HG02943 (cell line): ENCODE measurements around the gene EPHB1.
A peak's percentile ranks its signal among the peaks of the same experiment; 100 is the strongest.

Experiments
- ATAC-seq: cut with Tn5 transposase; IDR thresholded peaks from one replicate; pipeline ENCODE4 v1.9.1; 2021; ENCODE audit warnings: mild to moderate bottlenecking, low read depth, moderate library complexity; ENCODE audit not compliant: unreplicated experiment

EPHB1 gene

DNA sequence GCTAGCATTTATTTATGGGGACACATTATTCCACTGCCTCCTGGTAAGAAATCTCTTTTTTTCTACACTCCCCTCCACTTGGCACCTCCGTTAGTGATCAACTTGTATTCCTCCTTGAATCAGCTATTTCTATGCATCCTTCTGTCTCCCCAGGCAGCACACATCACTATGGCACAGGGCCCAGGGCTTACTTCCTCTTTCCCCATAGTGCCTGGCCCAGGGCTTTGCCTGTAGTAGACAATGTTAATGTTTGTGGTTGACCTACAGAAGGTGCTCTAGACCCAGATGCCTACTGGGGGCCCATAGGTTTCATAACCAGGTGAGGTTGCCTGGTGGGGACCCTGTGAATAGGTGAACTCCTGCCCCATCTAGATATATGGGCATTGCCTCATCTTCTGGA lies 44.9 kb downstream of the EPHB1 start:
- peak; percentile 77 for ATAC-seq

DNA sequence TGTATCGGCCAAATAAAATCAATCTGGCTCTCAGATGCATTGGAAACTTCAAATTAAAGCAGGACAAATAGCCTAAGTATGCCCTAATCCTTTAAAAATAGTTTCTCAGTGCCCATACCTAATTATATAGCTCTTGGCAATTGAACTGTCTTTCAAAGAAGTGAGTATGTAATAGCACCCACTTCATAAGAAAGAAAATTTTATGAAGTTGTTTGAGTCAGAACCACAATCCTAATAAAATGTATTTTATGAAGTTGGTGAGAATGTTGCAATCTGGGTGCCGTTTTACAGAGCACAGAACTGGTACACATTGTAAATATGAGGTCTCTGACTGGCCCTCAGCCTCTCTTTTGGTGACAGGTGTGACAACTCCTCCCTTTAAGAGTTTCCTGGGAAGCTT lies 45.4 kb downstream of the EPHB1 start:
- ATAC-seq: no peak

DNA sequence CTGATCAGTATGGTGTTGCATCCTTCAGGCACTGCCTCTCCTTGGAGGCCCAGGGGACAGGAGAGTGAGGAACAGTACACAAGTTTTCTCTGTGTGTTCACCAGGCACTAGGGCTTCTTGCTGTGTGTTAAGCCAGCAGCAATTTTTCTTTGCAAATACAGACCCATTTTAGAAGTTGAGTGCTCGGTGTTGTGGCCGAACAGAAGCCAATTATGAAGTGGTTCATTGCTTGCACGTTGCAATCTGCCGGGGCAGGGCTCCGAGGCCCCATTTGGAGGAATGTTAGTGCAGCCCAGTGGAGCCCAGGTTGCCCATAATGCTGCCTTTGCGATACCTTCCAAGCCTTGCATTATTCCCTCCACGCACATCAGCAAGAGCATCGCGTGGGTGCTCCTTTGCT lies 51.0 kb downstream of the EPHB1 start:
- no peak for ATAC-seq

DNA sequence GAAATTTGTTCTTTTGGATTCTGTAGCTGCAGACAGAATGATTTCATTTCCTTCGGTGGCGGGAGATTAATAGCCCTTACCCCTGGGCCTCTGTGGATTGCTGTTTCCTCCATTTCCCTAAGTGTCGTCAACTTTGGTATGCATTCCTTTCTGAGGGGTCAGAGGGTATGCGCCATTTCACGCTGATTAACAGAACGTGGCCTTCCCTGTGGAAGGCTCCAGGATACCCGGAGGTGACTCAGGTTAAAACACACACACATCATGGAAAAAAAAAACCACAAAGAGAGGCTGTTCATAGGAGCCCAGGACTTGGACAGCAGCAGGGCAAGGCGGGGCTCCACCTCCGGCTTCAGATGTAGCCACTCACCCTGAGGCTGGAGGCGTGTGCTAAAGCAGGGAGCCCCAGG lies 51.9 kb downstream of the EPHB1 start:
- no peak for ATAC-seq

DNA sequence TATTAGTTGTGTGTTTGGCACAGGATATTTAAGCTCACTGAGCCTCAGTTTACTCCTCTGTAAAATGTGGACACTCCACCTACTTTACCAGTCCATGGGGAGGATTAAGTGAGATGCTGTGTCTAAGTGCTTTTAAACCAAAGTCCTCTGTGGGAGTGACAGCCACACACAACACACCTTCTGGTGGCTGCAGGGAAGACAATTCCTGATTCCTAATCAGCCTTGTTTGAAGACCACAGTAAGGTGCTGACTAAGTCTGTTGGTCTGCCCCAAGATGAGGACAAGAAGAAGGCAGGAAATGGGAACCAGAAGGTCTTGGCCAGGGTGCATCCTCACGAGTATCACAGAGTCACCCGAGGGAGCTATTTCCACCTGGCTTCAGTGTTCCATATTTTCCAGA lies 52.3 kb downstream of the EPHB1 start:
- no peak for ATAC-seq

DNA sequence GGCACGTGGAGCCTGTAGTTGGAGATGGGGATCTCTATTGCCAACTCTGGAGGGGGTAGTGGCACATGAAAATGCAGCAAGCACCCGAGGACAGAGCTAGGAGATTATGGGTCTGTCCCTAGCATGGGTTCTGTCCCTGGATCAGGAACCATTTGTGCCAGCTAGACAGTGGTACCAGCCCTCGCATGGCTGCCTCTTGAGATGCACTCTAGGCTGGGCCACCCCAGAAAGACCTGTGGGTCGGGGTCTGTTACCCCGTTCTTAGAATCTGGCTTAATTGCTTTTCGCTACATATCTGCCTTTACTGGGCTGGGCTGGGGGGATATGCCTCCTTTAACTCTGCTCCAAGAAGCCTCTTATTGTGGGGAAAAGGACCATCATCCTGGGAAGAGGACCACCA lies 54.5 kb downstream of the EPHB1 start:
- no peak for ATAC-seq

DNA sequence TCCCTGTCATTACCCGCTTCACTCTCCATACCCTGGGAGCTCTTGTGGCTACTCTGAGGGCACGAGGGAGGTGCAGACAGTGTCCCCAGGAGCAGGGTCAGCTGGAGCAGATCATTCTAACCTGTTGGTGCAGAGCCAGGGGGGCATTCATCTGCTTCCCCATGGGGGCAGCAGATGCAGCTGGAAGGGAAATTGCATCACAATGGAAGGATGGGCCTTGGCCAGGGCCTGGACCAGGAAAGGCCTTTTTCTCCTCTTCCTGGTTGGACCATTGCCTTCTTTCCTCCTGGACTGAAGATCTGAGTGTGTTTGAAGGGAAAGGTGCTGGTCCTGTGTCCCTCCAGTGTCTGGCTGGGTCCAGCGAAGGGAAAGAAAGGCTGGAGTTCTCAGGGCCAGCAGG lies 55.7 kb downstream of the EPHB1 start:
- ATAC-seq: no peak

DNA sequence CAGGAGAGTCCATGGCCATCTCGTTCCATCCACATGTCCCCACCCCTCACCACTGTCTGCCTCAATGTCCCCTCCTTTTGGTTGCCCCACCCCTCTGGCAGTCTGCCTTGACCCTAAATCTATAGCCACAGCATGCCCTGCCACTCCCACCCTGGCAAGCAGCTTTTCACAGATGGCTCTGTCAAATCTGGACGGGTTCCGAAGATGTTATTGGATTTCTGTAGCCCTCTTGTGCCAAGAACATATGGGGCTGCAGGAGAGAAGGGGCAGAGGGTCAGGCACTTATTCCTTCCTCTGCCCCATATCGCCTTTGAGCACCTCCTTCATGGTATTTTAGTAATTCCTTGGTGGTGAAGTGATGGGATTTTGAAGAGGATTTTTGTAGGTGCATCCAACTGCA lies 57.1 kb downstream of the EPHB1 start:
- ATAC-seq: no peak

DNA sequence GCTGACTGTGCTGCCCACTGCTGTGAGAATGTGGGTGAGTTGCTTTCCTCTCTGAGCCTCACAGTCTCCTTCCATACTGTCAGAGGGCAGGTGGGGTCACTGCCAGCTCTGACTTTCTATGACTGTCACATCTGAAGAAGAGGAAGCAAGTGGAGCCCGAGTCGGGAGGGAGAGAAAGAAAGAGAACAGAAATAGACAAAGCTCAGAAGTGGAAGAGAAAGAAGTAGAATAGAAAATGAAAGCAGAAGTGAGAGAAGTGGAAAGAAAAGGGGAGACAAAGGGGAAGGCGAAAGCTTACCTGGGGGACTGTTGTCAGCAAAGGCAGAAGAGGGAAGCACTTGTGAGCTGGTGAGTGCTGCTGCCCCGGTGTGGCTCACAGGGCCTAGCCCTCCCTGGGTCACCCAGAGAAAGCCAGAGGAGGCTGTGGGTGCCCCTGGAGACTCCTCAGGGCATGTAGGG lies 57.9 kb downstream of the EPHB1 start:
- peak; percentile 94 for ATAC-seq

DNA sequence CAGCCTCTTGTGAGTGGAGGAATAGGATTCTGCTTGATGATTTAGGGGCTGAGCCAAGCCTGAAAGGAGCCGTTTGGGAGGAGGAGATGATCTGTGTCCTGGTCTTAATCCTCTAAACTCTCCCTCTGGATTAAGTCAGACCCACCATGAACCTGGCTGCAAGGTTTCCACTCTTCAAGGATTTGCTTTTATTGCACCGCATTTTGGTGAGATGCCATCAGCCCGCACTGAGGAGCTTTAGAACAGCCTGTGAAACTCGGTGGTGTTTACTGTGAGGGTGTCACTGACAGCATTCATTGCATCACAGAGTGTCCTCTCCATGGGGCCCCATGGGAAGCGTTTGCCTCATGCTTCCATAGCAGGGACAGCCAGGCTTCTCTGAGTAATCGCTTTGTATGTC lies 59.2 kb downstream of the EPHB1 start:
- ATAC-seq: no peak

DNA sequence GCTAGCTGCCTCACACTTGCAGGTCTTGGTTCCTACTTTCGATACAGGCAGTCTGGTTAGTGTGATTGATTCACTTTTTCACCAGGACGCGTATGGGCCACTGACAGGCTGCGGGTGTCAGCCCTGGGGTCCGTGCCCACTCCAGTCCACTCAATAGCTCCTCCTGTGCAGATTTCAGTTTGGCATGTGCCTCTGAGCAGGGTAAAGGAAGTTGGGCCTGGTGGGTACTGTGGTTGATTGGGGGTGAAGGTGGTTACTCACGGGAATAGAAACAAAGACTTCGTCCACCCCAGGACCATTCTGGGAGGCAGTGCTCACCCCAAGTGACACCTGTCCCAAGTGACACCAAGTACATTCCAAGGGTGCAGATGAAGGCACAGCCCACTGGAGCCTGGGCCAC lies 62.3 kb downstream of the EPHB1 start:
- ATAC-seq: no peak

DNA sequence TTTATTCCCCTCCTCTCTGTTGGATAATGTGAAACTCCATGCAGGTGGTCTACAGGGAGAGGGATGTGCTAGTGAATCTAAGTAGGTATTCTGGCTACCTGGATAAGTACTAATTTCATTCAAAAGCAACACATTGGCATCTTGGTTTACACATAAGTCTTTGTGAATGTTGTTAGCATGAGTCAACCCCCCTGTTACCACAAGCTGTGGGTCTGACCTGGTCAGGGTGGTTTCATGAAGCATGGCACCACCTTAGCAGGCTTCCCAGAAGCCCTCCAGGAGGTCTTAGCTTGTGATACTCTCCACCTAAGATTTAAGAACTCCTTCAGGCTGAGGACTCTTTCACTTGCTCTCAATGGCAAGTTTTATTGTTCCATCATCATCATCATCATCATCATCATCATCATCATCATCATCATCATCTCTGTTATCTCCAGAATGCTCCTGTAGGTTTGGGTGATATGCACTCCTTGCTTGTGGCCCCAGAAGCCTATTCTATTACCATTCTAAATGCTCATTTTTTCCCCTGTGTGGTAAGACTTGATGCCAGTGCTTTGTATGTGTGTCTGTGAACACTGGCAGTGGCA lies 62.8 kb downstream of the EPHB1 start:
- no peak for ATAC-seq

DNA sequence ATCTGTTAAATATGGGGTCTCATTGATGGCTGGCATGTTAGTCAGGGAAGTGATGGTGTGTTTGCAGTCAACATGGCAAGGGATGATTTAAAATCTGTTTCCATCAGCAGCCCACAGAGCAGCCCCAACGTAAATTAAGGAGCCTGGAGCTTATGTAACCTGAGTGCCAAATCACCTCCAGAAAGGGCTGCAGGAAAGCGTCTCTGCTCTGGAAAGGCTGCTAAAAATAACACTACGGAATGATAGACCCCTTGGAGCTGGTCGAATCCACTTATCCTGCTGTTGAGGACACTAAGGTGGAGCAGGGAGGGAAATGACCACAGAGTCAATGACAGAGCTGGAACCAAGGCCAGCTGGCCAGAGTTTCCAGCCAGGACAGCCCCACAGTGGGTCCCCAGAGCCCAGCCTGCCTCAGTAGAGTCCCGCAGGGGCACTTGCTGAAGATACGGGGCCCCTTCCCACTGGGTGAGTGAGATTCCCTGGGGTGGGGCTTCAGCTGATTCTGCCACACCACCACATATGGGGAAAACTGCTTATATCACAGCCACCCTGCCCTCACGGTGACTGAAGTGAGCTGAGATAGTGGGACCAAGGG lies 63.5 kb downstream of the EPHB1 start:
- no peak for ATAC-seq

DNA sequence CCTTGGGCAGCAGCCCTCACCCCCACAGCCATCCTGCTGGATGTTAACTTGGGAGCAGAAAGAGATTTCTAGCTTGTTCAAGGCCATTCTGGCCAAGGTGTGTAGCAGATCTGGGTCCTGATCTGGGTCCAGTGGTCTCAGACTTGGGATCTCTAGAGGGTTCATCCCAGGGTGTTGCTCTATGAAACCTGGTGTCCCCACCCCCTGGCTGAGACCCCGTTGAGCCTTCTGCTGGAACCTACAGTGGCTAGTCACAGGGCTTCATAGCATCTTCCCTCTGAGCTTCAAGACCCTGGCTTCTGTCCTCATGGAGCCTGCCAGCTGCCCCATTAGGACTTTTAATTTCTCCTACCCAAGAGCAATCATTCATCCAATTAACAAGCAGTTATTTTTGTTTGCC lies 64.3 kb downstream of the EPHB1 start:
- ATAC-seq: no peak

DNA sequence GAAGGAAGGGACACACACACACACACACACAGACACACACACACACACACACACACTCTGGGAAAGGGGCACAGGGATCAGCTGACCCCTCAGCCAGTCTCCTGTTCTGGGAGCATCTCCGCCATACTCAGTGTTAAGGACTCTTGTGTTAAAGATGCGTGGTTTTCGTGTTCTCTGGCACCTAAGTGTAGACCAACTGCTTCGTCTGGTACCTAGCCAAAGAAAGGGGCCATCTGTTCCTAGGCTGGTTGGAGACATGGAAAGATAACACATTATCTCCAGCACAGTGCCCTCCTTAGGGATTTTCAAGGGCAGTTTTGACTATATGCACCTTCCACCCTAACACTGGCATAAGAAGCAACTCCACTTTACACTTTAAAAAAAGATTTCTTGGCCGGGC lies 65.1 kb downstream of the EPHB1 start:
- ATAC-seq: no peak

DNA sequence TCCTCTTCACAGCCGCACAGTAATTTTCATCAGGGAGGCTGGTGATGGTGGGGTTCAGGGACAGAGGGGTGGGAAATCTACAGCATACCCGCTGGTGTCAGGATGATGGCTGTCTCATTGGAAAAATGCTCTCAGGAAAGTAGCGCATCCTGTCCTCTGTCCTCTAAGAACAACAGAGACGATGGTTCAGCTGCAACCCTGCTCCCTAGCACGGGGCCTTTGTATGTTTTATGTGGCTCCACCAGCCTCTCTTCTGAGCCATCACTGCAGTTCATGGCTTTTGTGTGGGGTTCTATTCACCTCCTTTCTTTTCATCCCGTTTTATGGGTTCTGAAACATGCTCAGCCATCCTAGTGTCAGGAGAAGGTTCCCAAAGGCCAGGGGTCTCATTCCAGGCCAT lies 68.9 kb downstream of the EPHB1 start:
- ATAC-seq: no peak

DNA sequence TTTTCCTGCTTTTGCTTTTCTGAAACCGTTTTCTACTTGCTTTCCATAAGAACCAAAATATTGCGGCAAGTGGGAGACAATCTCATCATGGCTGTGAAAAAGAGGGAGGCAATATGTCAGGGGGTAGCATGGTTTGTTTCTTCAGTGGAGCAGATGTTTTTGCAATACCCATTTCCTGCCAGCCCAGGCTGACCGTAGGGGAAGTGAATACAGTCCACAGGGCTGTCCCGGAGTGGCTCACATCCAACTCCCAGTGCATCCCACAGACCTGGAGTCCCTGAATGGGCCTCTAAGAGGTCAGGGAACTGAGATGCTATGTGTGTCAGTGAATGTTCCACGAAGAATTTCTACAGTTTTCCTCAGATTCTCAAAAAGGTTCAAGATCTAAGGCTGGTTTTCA lies 69.6 kb downstream of the EPHB1 start:
- ATAC-seq: no peak

DNA sequence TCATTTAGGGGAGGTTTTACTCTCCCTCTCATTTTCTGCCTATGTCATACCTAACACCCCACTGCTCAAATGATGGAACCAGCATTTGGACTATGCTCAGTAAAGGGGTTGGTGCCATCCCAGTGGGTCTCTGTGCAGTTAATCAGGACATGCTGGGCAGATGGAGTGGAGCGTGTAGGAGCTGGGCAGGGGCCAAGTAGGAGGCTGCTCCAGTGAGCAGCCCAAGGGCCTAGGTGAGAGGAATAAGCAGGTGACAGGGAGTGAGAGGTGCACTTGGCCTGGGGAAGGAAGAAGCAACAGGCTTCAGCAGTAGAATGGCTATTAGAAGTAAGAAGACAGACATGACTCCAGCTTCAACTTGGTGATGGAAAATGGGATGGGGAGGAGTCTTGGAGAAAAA lies 72.2 kb downstream of the EPHB1 start:
- no peak for ATAC-seq

DNA sequence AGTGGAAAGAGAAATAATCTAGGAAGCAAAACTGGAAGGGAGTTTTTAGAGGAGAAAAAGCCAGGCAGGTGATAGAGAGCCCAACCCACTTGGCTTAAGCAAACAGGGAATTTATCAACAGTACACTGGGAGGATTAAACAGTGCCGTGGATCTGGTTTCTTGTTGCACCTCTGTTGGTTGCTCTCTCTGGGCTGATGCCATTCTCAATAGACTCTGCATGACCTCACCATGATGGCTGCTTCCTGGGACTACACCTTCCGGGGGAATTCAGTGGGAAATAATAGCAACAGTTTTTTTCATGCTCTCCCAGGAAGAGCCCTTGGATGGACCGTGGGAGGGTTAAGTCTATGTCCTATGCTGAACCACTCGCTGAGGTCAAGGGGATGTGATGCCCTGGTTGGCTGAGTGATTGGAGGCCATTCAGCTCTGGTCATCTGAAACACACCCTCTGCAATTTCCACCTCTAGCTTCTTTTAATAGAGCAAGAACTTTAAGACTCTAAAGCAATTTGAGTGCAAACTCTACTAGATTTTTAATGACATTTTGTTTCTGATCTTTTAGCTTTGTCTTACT lies 74.2 kb downstream of the EPHB1 start:
- ATAC-seq: no peak

DNA sequence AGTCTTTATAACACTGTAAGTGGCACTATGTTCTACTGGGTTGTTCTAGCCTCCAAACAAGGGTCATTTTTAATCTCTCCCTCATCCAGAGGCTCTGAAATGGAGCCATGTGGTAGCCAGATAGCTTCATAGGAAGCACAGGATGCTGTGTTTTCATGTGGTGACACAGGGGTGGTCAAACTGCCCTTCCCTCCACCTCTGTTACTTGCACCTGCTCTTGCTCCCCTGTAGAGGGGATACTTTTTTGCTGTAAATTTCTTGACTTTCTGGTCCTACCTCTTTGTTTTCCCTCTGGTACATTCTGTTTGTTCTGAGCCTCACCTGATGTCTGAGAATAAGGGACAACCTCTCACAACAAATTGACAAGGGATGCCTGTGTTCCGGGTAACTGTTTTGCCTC lies 76.8 kb downstream of the EPHB1 start:
- no peak for ATAC-seq

DNA sequence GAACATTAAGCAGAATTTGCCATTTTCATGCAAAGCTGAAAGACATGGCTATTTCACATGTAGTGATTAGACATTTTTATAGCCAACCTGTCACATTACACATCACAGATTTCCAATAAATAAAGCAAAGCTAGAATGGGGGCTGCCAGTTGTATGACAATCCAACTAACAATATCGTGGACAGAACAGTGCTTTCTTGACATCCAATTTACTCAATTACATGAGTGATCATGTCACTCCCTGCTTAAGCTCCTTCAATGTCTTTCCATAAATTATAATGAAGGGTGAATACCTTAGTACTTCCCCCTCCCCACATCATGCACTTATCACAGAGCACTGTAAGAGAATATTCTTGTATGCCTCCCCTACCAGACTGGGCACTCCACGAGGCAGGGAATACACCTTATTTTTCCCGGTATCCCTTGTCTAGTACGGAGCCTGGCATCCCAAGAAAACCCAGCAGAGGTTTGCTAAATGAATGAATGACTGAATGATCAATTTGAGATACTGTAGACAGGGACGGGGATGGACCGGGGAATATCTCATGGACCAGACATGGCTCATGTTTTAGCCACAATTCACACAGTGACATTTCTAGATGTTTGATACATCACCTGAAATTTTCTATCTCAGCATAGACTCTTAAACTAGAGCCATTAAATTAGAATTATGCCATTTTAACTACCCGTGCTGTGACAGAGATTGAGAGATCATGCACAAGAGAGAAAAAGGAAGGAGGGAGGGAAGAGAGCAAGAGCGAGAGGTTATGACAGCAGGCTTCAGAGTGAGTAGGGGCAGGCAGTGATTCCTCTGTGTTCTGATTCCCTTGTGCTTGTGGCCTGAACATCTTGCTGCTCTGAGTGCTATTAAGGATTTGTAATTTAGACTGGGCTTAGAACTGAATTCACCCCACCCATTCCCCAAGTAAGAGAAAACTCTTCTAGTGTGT lies 77.7 kb downstream of the EPHB1 start:
- no peak for ATAC-seq
